H1 (cell line): ENCODE results near the gene NDUFS8. TPM values are rescaled to one million over a fixed set of nuclear protein-coding genes. Genes with fewer than 3 reads are reported as not detected.

Experiments used
- CTCF ChIA-PET: fragments of 300-600 bp; sonication (Branson Sonifier 250); formaldehyde crosslinking; loops from one replicate; lab custom pipeline; 2021; ENCODE audit not compliant: partially characterized antibody; lab: Charles Lee
- POLR2A ChIA-PET: fragments of 300-600 bp; sonication (Branson Sonifier 250); formaldehyde crosslinking; loops from one replicate; lab custom pipeline; 2021; ENCODE audit warnings: inconsistent platforms; ENCODE audit not compliant: partially characterized antibody; lab: Charles Lee
- DNase-seq, 2 experiments: peaks; one replicate each; pipeline versions ENCODE4 v3.0.0 to v3.0.0-alpha.2; 2010 to 2022; ENCODE audit warnings: low spot score in 2 of 2, low read depth in 1 of 2, mixed read lengths in 1 of 2
- FAIRE-seq: peaks from 2 replicates; lab custom pipeline; 2011; peaks lifted over from hg19 to GRCh38; lab: Jason Lieb, UNC
- H2AFZ ChIP-seq: 2 replicates; pipeline ENCODE4 v1.8.1; 2012; ENCODE audit warnings: low read length, inconsistent platforms
- H2AK5ac ChIP-seq: 2 replicates; pipeline ENCODE4 v1.6.1; 2013; ENCODE audit warnings: low read depth, low read length
- H2BK120ac ChIP-seq: replicated peaks from 2 replicates; pipeline ENCODE3; 2013; ENCODE audit warnings: low read depth, low read length, inconsistent platforms
- H2BK12ac ChIP-seq: 2 replicates; pipeline ENCODE4 v1.6.1; 2013; ENCODE audit warnings: low read depth, low read length
- H2BK15ac ChIP-seq: 2 replicates; pipeline ENCODE4 v1.6.1; 2013; ENCODE audit warnings: low read length
- H2BK20ac ChIP-seq: 2 replicates; pipeline ENCODE4 v1.6.1; 2013; ENCODE audit warnings: low read length
- H2BK5ac ChIP-seq: 2 replicates; pipeline ENCODE4 v1.6.1; 2013; ENCODE audit warnings: low read depth, low read length
- H3K14ac ChIP-seq: 2 replicates; pipeline ENCODE4 v1.6.1; 2013; ENCODE audit warnings: inconsistent platforms; ENCODE audit not compliant: insufficient read length
- H3K18ac ChIP-seq: 2 replicates; pipeline ENCODE4 v1.6.1; 2013; ENCODE audit warnings: low read length; ENCODE audit errors: extremely low read depth
- H3K23ac ChIP-seq: 2 replicates; pipeline ENCODE4 v1.6.1; 2013; ENCODE audit warnings: inconsistent platforms; ENCODE audit not compliant: insufficient read length
- H3K23me2 ChIP-seq: 2 replicates; pipeline ENCODE4 v1.6.1; 2013; ENCODE audit warnings: low read depth, low read length
- H3K27ac ChIP-seq: 2 replicates; pipeline ENCODE4 v1.6.1; 2011; ENCODE audit warnings: low read depth, low read length, inconsistent platforms
- H3K27me3 ChIP-seq, 4 experiments: replicated peaks in 1 of 4; 1 replicate in 1 of 4; 2 replicates in 3 of 4; pipeline versions ENCODE4 v1.6.1 to v1.8.1; 2011 to 2013; ENCODE audit warnings: low read length in 3 of 4, mild to moderate bottlenecking in 3 of 4, inconsistent platforms in 2 of 4, mixed read lengths in 2 of 4, moderate library complexity in 1 of 4; ENCODE audit not compliant: control insufficient read depth in 3 of 4, insufficient read depth in 3 of 4; ENCODE audit errors: extremely low read depth in 1 of 4
- H3K36me3 ChIP-seq, 4 experiments: 2 replicates each; pipeline versions ENCODE4 v1.6.1 to v1.8.1; 2011 to 2013; ENCODE audit warnings: mild to moderate bottlenecking in 4 of 4, low read length in 3 of 4, moderate library complexity in 2 of 4, control low read depth in 1 of 4, inconsistent platforms in 1 of 4; ENCODE audit not compliant: insufficient read depth in 4 of 4, control insufficient read depth in 2 of 4
- H3K4ac ChIP-seq: replicated peaks from 2 replicates; pipeline ENCODE3; 2013; ENCODE audit warnings: low read length, low read depth, mixed read lengths, inconsistent platforms; ENCODE audit not compliant: insufficient read length
- H3K4me1 ChIP-seq, 4 experiments: replicated peaks in 1 of 4; 1 replicate in 1 of 4; 2 replicates in 3 of 4; pipeline versions ENCODE4 v1.6.1 to v1.8.1; 2011 to 2013; ENCODE audit warnings: low read length in 3 of 4, inconsistent platforms in 2 of 4, mixed read lengths in 1 of 4; ENCODE audit not compliant: insufficient read depth in 4 of 4, control insufficient read depth in 3 of 4
- H3K4me2 ChIP-seq, 2 experiments: 2 replicates each; pipeline versions ENCODE4 v1.6.1 to v1.8.1; 2011 to 2013; ENCODE audit warnings: low read depth in 2 of 2, low read length in 2 of 2, control low read depth in 1 of 2, inconsistent platforms in 1 of 2, mild to moderate bottlenecking in 1 of 2; ENCODE audit not compliant: insufficient read depth in 1 of 2
- H3K4me3 ChIP-seq, 4 experiments: fragments of 200-600, 300-600 bp in 1 of 4; sonication (generic), shearing (Covaris generic), sonication (Bioruptor Twin) in 1 of 4; 2 replicates each; pipeline versions ENCODE4 v1.5.1 to v1.8.1; 2011 to 2016; ENCODE audit warnings: low read length in 4 of 4, low read depth in 3 of 4, control low read depth in 2 of 4, inconsistent platforms in 2 of 4, mild to moderate bottlenecking in 2 of 4, mixed read lengths in 1 of 4, moderate library complexity in 1 of 4; ENCODE audit not compliant: insufficient read depth in 2 of 4; ENCODE audit errors: extremely low read depth in 1 of 4
- H3K56ac ChIP-seq: replicated peaks from 2 replicates; pipeline ENCODE3; 2013; ENCODE audit warnings: low read depth, mild to moderate bottlenecking, mixed read lengths, low read length, inconsistent platforms; ENCODE audit not compliant: insufficient read length
- H3K79me1 ChIP-seq: 2 replicates; pipeline ENCODE4 v1.6.1; 2013; ENCODE audit warnings: low read depth, low read length, control low read depth
- H3K79me2 ChIP-seq, 2 experiments: 2 replicates each; pipeline versions ENCODE4 v1.6.1 to v1.8.1; 2012 to 2013; ENCODE audit warnings: low read length in 2 of 2, mild to moderate bottlenecking in 2 of 2, inconsistent platforms in 1 of 2; ENCODE audit not compliant: insufficient read depth in 2 of 2, control insufficient read depth in 1 of 2
- H3K9ac ChIP-seq, 4 experiments: replicated peaks in 1 of 4; 1 replicate in 1 of 4; 2 replicates in 3 of 4; pipeline versions ENCODE4 v1.6.1 to v1.8.1; 2011 to 2013; ENCODE audit warnings: low read depth in 3 of 4, low read length in 3 of 4, control low read depth in 2 of 4, mild to moderate bottlenecking in 2 of 4, moderate library complexity in 2 of 4, inconsistent platforms in 1 of 4; ENCODE audit errors: extremely low read depth in 1 of 4
- H3K9me3 ChIP-seq, 2 experiments: 2 replicates each; pipeline versions ENCODE4 v1.6.1 to v1.8.1; 2012 to 2013; ENCODE audit warnings: mild to moderate bottlenecking in 2 of 2, moderate library complexity in 2 of 2, control low read depth in 1 of 2, inconsistent platforms in 1 of 2, low read depth in 1 of 2, low read length in 1 of 2, mixed read lengths in 1 of 2; ENCODE audit not compliant: insufficient read depth in 2 of 2
- H4K20me1 ChIP-seq, 2 experiments: replicated peaks in 1 of 2; 2 replicates each; pipeline versions ENCODE3 to v1.8.1; 2011 to 2013; ENCODE audit warnings: inconsistent platforms in 2 of 2, low read length in 2 of 2, mild to moderate bottlenecking in 1 of 2; ENCODE audit not compliant: insufficient read depth in 2 of 2, control insufficient read depth in 1 of 2
- H4K5ac ChIP-seq: 2 replicates; pipeline ENCODE4 v1.6.1; 2013; ENCODE audit warnings: low read length, low read depth, mixed read lengths, inconsistent platforms; ENCODE audit not compliant: insufficient read length
- H4K8ac ChIP-seq: 2 replicates; pipeline ENCODE4 v1.8.0; 2013; ENCODE audit warnings: mild to moderate bottlenecking, moderate library complexity, low read length, inconsistent platforms; ENCODE audit not compliant: insufficient read depth; ENCODE audit errors: extremely low read depth
- H4K91ac ChIP-seq: replicated peaks from 2 replicates; pipeline ENCODE3; 2013; ENCODE audit warnings: low read length, mixed read lengths, inconsistent platforms; ENCODE audit not compliant: insufficient read length
- JUN ChIP-seq: IDR thresholded peaks from 2 replicates; pipeline ENCODE4 v1.6.1; 2011; ENCODE audit warnings: low read depth, mild to moderate bottlenecking, improper control_type of control experiment, low read length
- NRF1 ChIP-seq: IDR thresholded peaks from 2 replicates; pipeline ENCODE4 v1.6.1; 2011; ENCODE audit warnings: mild to moderate bottlenecking, low read depth, low read length, improper control_type of control experiment
- POU5F1 ChIP-seq: IDR thresholded peaks from 2 replicates; pipeline ENCODE4 v1.6.1; 2011; ENCODE audit warnings: low read depth, mild to moderate bottlenecking, low read length, moderate library complexity
- SP4 ChIP-seq: IDR thresholded peaks from 2 replicates; pipeline ENCODE4 v1.6.1; 2012; ENCODE audit warnings: low read length, inconsistent platforms
- WGBS, 2 experiments: shearing (Covaris generic) in 1 of 2; methylation state at CpG; one replicate each; pipeline versions ENCODE4 v1.1.6 to v1.1.7; 2013 to 2015; ENCODE audit warnings: low lambda C conversion rate in 2 of 2, mixed read lengths in 2 of 2, inconsistent platforms in 1 of 2, low coverage in 1 of 2, missing lambda C conversion rate in 1 of 2; ENCODE audit not compliant: insufficient replicate concordance in 2 of 2, insufficient coverage in 1 of 2, insufficient read length in 1 of 2; ENCODE audit errors: extremely low coverage in 1 of 2, missing lambda C conversion rate in 1 of 2; 5-methylcytosine and 5-hydroxymethylcytosine counted together
- polyA plus RNA-seq, 7 experiments: library from polyadenylated mRNA; depleted of rRNA in 3 of 7; stranded (reverse) in 5 of 7; unstranded in 2 of 7; fragments of >200 nt in 5 of 7; fragments of 200-250 nt in 2 of 7; gene quantifications; 1 replicate in 5 of 7; 2 replicates in 1 of 7; 4 replicates in 1 of 7; pipeline versions ENCODE4 v1.2.1 to v1.2.3, GENCODE V29; 2011 to 2013; ENCODE audit warnings: missing spikeins in 2 of 7, mixed read lengths in 2 of 7
- total RNA-seq: library from RNA; stranded (reverse); fragmentation: NEBNext Ultra II Directional; extraction: Animal tissue kit (Norgen Biotek cat#: 25700); gene quantifications from 2 replicates; pipeline ENCODE4 v1.2.1, GENCODE V29; 2021
- TF ChIP-seq, protein P1 (sequence below): IDR thresholded peaks from 2 replicates; pipeline ENCODE4 v1.6.1; 2012; ENCODE audit warnings: low read length, inconsistent platforms

The NDUFS8 gene
- total and polyA plus RNA-seq, 2 of the 8 experiments (the other 6 are each of a cell fraction or from before 2014, with no cell fraction given): 182 to 291 TPM

DNA sequence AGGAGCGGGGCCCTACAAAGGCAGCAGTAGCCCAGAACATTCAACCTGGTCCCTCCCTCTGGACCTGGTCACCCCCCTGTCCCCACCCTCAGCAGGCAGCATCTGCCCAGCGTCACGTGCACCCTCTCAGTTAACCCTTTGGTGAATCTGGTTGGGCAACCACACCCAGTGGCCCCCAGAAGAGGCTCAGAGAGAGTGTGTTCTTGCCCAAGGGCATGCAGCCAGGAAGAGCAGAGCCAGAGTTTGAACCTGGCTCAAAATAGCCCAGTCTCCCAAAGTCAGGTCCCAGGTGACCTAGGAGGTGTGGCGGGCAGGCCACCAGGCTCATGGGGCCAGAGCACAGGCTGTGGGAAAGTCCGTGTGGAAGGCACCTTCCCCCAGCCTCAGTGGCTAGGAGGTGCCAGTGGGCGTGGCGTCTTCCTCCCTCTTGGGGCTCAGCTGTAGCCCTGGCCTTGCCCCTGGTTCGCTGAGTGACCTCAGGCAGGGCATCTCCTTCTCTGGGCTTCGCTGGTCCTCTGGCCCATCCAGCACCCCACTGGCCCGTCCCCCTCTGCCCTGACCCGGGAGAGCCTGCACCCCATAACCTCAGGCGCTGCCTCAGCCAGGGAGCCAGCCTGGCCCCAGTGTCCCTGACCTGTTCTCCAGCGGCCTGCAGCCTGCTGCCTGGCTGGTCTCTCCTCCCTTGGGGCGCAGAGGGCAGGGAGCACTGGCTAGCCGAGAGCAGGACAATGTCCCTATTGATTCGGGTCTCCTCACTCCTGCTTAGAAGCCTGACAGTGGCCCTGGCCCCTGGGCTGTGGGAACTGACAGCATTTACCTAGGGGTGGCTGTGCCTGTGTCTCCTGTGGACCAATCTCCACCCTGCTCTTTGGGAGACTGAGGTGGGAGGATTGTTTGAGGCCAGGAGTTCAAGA is 13.3 kb upstream of the NDUFS8 start:
- no peak overlapping the region; the same call in 1 of the 2 replicates for H2BK5ac ChIP-seq
- no peak overlapping the region for H2AFZ ChIP-seq
- no peak overlapping the region for H2BK20ac ChIP-seq
- no peaks in the 10 kb centered on the region for H3K79me2 ChIP-seq
- no peak overlapping the region for H3K27ac ChIP-seq
- peaks cover 0 to 12% (median 4%) of the 10 kb centered on the region in 4 experiments; a peak in 4 of 7 replicates for H3K4me1 ChIP-seq
- H3K36me3 ChIP-seq: no peaks in the 10 kb centered on the region
- no peak overlapping the region for H3K4me3 ChIP-seq
- no peak overlapping the region for H4K5ac ChIP-seq
- H4K91ac ChIP-seq: no peak overlapping the region
- 0 out of 2 replicates have a peak overlapping the region, but pooled peaks have one; percentile 46 for H2BK15ac ChIP-seq
- 85% methylated on average over 14 of the region's 16 CpGs; no CpG with 5 or more reads in 1 of the 2 experiments for WGBS, 2 experiments
- no peak for DNase-seq
- no peaks in the 10 kb centered on the region for H3K9me3 ChIP-seq
- no peaks in the 10 kb centered on the region for H3K27me3 ChIP-seq
- POLR2A ChIA-PET: no interaction called here
- H4K8ac ChIP-seq: peak overlapping the region; percentile 62; the same call in 1 of the 2 replicates
- TF ChIP-seq, protein P1, sequence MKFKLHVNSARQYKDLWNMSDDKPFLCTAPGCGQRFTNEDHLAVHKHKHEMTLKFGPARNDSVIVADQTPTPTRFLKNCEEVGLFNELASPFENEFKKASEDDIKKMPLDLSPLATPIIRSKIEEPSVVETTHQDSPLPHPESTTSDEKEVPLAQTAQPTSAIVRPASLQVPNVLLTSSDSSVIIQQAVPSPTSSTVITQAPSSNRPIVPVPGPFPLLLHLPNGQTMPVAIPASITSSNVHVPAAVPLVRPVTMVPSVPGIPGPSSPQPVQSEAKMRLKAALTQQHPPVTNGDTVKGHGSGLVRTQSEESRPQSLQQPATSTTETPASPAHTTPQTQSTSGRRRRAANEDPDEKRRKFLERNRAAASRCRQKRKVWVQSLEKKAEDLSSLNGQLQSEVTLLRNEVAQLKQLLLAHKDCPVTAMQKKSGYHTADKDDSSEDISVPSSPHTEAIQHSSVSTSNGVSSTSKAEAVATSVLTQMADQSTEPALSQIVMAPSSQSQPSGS: no peak
- TF ChIP-seq POU5F1 (no peak), JUN (no peak), NRF1 (no peak), SP4 (no peak)
- TF ChIP-seq, all 59 proteins: peak for 0
- Histone ChIP-seq H2BK12ac (0 out of 2 replicates have a peak overlapping the region, but pooled peaks have one; percentile 27), H2BK120ac (no peak overlapping the region), H3K4ac (no peak overlapping the region), H4K20me1 (no peaks in the 10 kb centered on the region), H3K23me2 (no peaks in the 10 kb centered on the region), H3K4me2 (no peak overlapping the region), H3K56ac (no peak overlapping the region), H3K14ac (no peak overlapping the region), H3K79me1 (no peaks in the 10 kb centered on the region), H3K23ac (no peak overlapping the region), H3K18ac (no peak overlapping the region), H2AK5ac (no peak overlapping the region; the same call in 1 of the 2 replicates), H3K9ac (no peak overlapping the region)
- CTCF ChIA-PET: no interaction called here
- no peak for FAIRE-seq
